A673 (cell line): ENCODE data around the gene NPC2.

Source experiments
- EZH2 ChIP-seq: fragments of 200-600 bp; sonication (generic); IDR thresholded peaks from 2 replicates; pipeline ENCODE4 v1.6.1; 2017; ENCODE audit warnings: borderline replicate concordance, low read depth, mild to moderate bottlenecking, mixed read lengths, antibody characterized with exemption, low read length; ENCODE audit not compliant: poor library complexity, severe bottlenecking
- TF ChIP-seq, protein P1 (sequence below): fragments of 300-800, 200-600 bp; sonication (generic); conservative IDR thresholded peaks from 2 replicates; pipeline ENCODE4 v1.5.1; 2017; ENCODE audit warnings: low read depth, mild to moderate bottlenecking, antibody characterized with exemption, low read length, moderate library complexity, mixed read lengths

- TF ChIP-seq, protein P1, sequence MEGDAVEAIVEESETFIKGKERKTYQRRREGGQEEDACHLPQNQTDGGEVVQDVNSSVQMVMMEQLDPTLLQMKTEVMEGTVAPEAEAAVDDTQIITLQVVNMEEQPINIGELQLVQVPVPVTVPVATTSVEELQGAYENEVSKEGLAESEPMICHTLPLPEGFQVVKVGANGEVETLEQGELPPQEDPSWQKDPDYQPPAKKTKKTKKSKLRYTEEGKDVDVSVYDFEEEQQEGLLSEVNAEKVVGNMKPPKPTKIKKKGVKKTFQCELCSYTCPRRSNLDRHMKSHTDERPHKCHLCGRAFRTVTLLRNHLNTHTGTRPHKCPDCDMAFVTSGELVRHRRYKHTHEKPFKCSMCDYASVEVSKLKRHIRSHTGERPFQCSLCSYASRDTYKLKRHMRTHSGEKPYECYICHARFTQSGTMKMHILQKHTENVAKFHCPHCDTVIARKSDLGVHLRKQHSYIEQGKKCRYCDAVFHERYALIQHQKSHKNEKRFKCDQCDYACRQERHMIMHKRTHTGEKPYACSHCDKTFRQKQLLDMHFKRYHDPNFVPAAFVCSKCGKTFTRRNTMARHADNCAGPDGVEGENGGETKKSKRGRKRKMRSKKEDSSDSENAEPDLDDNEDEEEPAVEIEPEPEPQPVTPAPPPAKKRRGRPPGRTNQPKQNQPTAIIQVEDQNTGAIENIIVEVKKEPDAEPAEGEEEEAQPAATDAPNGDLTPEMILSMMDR: no peak
- no peak for TF ChIP-seq EZH2
These were observed 4.2 kb downstream of the NPC2 start for GRCh38 chr14:74488786-74489397.
